ENCODE data around the gene CARNS1. TPM values are rescaled to one million over a fixed set of nuclear protein-coding genes. Genes with fewer than 3 reads are reported as not detected.

The CARNS1 gene
- total RNA-seq, 1 experiment from 2014 or later, result not detected

DNA sequence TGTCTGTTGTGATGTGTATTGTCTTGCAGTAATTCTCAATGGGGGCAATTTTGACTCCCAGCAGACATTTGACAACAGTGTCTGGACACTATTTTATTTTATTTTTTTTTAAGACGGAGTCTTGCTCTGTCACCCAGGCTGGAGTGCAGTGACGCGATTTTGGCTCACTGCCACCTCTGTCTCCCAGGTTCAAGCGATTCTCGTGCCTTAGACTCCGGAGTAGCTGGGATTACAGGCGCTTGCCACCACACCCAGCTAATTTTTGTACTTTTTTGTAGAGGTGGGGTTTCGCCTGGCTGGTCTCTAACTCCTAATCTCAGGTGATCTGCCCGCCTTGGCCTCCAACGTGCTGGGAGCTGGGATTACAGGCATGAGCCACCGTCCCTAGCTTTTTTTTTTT is 14.2 kb downstream of the CARNS1 start:
- Mint-ChIP-seq H3K4me1 (ENCODE audit: low read depth, unreplicated experiment) (no peaks in the 10 kb centered on the region), H3K27ac (ENCODE audit: unreplicated experiment) (no peak overlapping the region), H3K36me3 (ENCODE audit: insufficient read depth, unreplicated experiment) (peaks cover 41% of the 10 kb centered on the region), H3K4me3 (ENCODE audit: low read depth, unreplicated experiment) (no peak overlapping the region), H3K9me3 (ENCODE audit: low read depth, unreplicated experiment) (no peaks in the 10 kb centered on the region), H3K27me3 (ENCODE audit: unreplicated experiment) (no peaks in the 10 kb centered on the region)
- intact Hi-C loops (cut with micrococcal nuclease; ENCODE audit: unreplicated experiment), result loop anchor here (10.0 kb wide), 1 partner anchor 75 kb away; the partner anchor contains the start of genes CDK2AP2 and PITPNM1
- CTCF ChIA-PET, result no interaction called here
- no peak for DNase-seq
- TF ChIP-seq, protein P1, sequence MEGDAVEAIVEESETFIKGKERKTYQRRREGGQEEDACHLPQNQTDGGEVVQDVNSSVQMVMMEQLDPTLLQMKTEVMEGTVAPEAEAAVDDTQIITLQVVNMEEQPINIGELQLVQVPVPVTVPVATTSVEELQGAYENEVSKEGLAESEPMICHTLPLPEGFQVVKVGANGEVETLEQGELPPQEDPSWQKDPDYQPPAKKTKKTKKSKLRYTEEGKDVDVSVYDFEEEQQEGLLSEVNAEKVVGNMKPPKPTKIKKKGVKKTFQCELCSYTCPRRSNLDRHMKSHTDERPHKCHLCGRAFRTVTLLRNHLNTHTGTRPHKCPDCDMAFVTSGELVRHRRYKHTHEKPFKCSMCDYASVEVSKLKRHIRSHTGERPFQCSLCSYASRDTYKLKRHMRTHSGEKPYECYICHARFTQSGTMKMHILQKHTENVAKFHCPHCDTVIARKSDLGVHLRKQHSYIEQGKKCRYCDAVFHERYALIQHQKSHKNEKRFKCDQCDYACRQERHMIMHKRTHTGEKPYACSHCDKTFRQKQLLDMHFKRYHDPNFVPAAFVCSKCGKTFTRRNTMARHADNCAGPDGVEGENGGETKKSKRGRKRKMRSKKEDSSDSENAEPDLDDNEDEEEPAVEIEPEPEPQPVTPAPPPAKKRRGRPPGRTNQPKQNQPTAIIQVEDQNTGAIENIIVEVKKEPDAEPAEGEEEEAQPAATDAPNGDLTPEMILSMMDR (IDR thresholded peaks at IDR 0.05; ENCODE audit: unreplicated experiment), result no peak
- BruUV-seq (replicated peaks), result TSS peak; percentile 49

DNA sequence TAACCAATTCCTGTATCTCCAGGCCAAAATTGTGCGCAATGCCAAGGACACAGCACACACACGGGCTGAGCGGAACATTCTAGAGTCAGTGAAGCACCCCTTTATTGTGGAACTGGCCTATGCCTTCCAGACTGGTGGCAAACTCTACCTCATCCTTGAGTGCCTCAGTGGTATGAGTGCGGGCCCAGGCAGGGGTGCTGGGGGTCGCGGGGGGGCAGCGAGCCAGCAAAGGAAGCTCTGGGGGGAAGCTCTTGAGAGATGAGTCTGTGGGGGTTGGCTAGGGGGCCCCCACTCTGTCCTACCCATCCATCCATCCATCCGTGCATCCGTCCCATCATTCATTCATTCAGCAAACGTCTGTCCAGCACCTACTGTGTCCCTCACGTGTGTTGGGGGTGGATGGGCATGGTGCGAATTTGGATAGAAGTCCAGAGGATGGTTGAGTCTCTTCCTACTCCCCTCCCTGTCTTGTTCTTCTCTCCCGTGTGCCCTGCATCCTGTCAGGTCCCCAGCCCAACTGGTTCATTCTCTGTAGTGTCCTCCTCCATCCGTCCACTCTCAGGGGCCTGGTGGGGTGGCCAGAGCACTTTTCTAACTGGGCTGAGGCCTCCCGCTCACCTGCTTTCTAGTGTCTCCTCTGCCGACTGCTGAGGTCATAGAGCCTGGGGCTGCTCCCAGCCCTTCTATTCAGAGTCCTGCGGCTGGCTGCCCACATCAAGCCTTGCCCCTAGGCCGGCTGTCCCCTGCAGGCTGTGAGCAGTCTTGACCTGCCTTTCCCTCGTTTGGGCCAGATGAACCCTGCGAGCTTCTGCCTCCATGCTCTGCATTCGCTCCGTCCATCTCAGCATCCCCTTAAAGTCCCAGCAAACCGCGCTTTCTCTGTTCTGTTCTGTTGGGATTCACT is 16.1 kb downstream of the CARNS1 start:
- Mint-ChIP-seq H3K4me3 (ENCODE audit: low read depth, unreplicated experiment) (no peak overlapping the region), H3K27me3 (ENCODE audit: unreplicated experiment) (no peaks in the 10 kb centered on the region), H3K4me1 (ENCODE audit: low read depth, unreplicated experiment) (no peaks in the 10 kb centered on the region), H3K36me3 (ENCODE audit: insufficient read depth, unreplicated experiment) (peaks cover 59% of the 10 kb centered on the region), H3K27ac (ENCODE audit: unreplicated experiment) (no peak overlapping the region), H3K9me3 (ENCODE audit: low read depth, unreplicated experiment) (no peaks in the 10 kb centered on the region)
- intact Hi-C loops (cut with micrococcal nuclease; ENCODE audit: unreplicated experiment), result no loop called here
- TF ChIP-seq, protein P1 (IDR thresholded peaks at IDR 0.05; ENCODE audit: unreplicated experiment), result no peak
- CTCF ChIA-PET, result no interaction called here
- BruUV-seq (replicated peaks), result no TSS peak
- no peak for DNase-seq

DNA sequence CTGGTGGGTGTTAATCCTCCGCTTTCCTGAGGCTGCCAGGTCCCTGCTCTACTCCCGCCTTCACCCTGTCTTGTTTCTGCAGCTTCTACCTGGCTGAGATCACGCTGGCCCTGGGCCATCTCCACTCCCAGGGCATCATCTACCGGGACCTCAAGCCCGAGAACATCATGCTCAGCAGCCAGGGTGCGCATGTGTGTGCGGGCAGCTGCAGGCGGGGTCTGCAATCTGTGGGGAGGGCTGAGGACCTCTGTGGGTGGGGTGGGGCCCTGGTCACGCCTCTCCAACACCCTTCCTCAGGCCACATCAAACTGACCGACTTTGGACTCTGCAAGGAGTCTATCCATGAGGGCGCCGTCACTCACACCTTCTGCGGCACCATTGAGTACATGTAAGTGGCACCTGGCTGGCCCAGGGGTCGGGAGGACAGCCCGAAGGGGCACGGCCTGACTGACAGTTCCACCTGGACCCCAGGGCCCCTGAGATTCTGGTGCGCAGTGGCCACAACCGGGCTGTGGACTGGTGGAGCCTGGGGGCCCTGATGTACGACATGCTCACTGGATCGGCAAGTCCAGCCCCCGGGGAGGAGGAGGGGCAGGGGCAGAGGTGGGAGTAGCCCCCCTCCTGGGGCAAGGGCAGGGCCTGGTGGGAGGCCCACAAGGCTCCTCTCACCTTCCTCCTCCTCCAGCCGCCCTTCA is 17.3 kb downstream of the CARNS1 start:
- no TSS peak for BruUV-seq (replicated peaks)
- H3K9me3 Mint-ChIP-seq (ENCODE audit: low read depth, unreplicated experiment), result no peaks in the 10 kb centered on the region
- TF ChIP-seq, protein P1 (IDR thresholded peaks at IDR 0.05; ENCODE audit: unreplicated experiment), result no peak
- H3K27me3 Mint-ChIP-seq (ENCODE audit: unreplicated experiment), result no peaks in the 10 kb centered on the region
- DNase-seq, result no peak
- CTCF ChIA-PET, result no interaction called here
- H3K36me3 Mint-ChIP-seq (ENCODE audit: insufficient read depth, unreplicated experiment), result peaks cover 62% of the 10 kb centered on the region
- no peak overlapping the region for H3K27ac Mint-ChIP-seq (ENCODE audit: unreplicated experiment)
- intact Hi-C loops (cut with micrococcal nuclease; ENCODE audit: unreplicated experiment), result no loop called here
- no peaks in the 10 kb centered on the region for H3K4me1 Mint-ChIP-seq (ENCODE audit: low read depth, unreplicated experiment)
- no peak overlapping the region for H3K4me3 Mint-ChIP-seq (ENCODE audit: low read depth, unreplicated experiment)

DNA sequence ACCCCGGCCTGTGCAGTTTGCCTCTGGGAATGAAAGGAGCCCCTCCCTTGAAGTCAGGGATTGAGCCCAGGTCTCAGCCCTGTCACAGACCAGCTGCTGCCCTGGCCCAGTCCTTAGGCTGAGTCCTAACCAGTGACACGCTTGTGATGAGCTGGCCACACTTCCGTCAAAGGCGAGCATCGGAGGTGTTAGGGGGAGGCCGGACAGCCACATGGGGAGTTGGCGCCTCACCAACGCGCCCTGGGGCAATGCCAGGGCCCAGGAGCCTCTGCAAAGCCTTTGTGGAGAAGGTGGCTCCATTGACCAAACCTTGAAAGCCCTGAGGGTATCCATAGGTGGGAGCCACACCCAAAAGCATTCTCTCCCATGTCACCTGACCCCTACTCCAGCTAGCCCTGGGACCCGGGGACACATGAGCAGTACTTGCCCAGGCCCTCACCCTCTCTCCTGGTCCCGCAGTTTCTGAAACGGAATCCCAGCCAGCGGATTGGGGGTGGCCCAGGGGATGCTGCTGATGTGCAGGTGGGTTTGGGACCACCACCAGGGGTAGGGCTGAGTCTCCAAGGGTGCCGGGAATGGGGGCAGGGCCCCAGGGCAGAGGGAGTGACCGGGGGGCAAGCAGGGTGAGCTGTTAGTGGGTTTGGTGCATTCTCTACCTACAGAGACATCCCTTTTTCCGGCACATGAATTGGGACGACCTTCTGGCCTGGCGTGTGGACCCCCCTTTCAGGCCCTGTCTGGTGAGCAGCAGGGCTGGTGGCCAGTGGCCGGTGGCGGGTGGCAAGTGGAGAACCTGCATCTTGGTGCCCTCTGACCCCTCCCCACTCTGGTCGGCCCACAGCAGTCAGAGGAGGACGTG is 18.3 kb downstream of the CARNS1 start:
- TF ChIP-seq, protein P1 (IDR thresholded peaks at IDR 0.05; ENCODE audit: unreplicated experiment), result no peak
- Mint-ChIP-seq H3K9me3 (ENCODE audit: low read depth, unreplicated experiment) (no peaks in the 10 kb centered on the region), H3K36me3 (ENCODE audit: insufficient read depth, unreplicated experiment) (peaks cover 60% of the 10 kb centered on the region), H3K27me3 (ENCODE audit: unreplicated experiment) (no peaks in the 10 kb centered on the region), H3K4me1 (ENCODE audit: low read depth, unreplicated experiment) (no peaks in the 10 kb centered on the region), H3K27ac (ENCODE audit: unreplicated experiment) (no peak overlapping the region), H3K4me3 (ENCODE audit: low read depth, unreplicated experiment) (no peak overlapping the region)
- no peak for DNase-seq
- intact Hi-C loops (cut with micrococcal nuclease; ENCODE audit: unreplicated experiment), result no loop called here
- no TSS peak for BruUV-seq (replicated peaks)
- CTCF ChIA-PET, result no interaction called here

All from Calu3 (cell line).